H1 (cell line): ENCODE results near the gene UVSSA. TPM values are rescaled to one million over a fixed set of nuclear protein-coding genes. Genes with fewer than 3 reads are reported as not detected.

Source experiments
- CTCF ChIA-PET: fragments of 300-600 bp; sonication (Branson Sonifier 250); formaldehyde crosslinking; loops from one replicate; lab custom pipeline; 2021; ENCODE audit not compliant: partially characterized antibody; lab: Charles Lee
- POLR2A ChIA-PET: fragments of 300-600 bp; sonication (Branson Sonifier 250); formaldehyde crosslinking; loops from one replicate; lab custom pipeline; 2021; ENCODE audit warnings: inconsistent platforms; ENCODE audit not compliant: partially characterized antibody; lab: Charles Lee
- DNase-seq, 2 experiments: peaks; one replicate each; pipeline versions ENCODE4 v3.0.0 to v3.0.0-alpha.2; 2010 to 2022; ENCODE audit warnings: low spot score in 2 of 2, low read depth in 1 of 2, mixed read lengths in 1 of 2
- FAIRE-seq: peaks from 2 replicates; lab custom pipeline; 2011; peaks lifted over from hg19 to GRCh38; lab: Jason Lieb, UNC
- H2AFZ ChIP-seq: 2 replicates; pipeline ENCODE4 v1.8.1; 2012; ENCODE audit warnings: low read length, inconsistent platforms
- H2AK5ac ChIP-seq: 2 replicates; pipeline ENCODE4 v1.6.1; 2013; ENCODE audit warnings: low read depth, low read length
- H2BK120ac ChIP-seq: replicated peaks from 2 replicates; pipeline ENCODE3; 2013; ENCODE audit warnings: low read depth, low read length, inconsistent platforms
- H2BK12ac ChIP-seq: 2 replicates; pipeline ENCODE4 v1.6.1; 2013; ENCODE audit warnings: low read depth, low read length
- H2BK15ac ChIP-seq: 2 replicates; pipeline ENCODE4 v1.6.1; 2013; ENCODE audit warnings: low read length
- H2BK20ac ChIP-seq: 2 replicates; pipeline ENCODE4 v1.6.1; 2013; ENCODE audit warnings: low read length
- H2BK5ac ChIP-seq: 2 replicates; pipeline ENCODE4 v1.6.1; 2013; ENCODE audit warnings: low read depth, low read length
- H3K14ac ChIP-seq: 2 replicates; pipeline ENCODE4 v1.6.1; 2013; ENCODE audit warnings: inconsistent platforms; ENCODE audit not compliant: insufficient read length
- H3K18ac ChIP-seq: 2 replicates; pipeline ENCODE4 v1.6.1; 2013; ENCODE audit warnings: low read length; ENCODE audit errors: extremely low read depth
- H3K23ac ChIP-seq: 2 replicates; pipeline ENCODE4 v1.6.1; 2013; ENCODE audit warnings: inconsistent platforms; ENCODE audit not compliant: insufficient read length
- H3K23me2 ChIP-seq: 2 replicates; pipeline ENCODE4 v1.6.1; 2013; ENCODE audit warnings: low read depth, low read length
- H3K27ac ChIP-seq: 2 replicates; pipeline ENCODE4 v1.6.1; 2011; ENCODE audit warnings: low read depth, low read length, inconsistent platforms
- H3K27me3 ChIP-seq, 4 experiments: replicated peaks in 1 of 4; 1 replicate in 1 of 4; 2 replicates in 3 of 4; pipeline versions ENCODE4 v1.6.1 to v1.8.1; 2011 to 2013; ENCODE audit warnings: low read length in 3 of 4, mild to moderate bottlenecking in 3 of 4, inconsistent platforms in 2 of 4, mixed read lengths in 2 of 4, moderate library complexity in 1 of 4; ENCODE audit not compliant: control insufficient read depth in 3 of 4, insufficient read depth in 3 of 4; ENCODE audit errors: extremely low read depth in 1 of 4
- H3K36me3 ChIP-seq, 4 experiments: 2 replicates each; pipeline versions ENCODE4 v1.6.1 to v1.8.1; 2011 to 2013; ENCODE audit warnings: mild to moderate bottlenecking in 4 of 4, low read length in 3 of 4, moderate library complexity in 2 of 4, control low read depth in 1 of 4, inconsistent platforms in 1 of 4; ENCODE audit not compliant: insufficient read depth in 4 of 4, control insufficient read depth in 2 of 4
- H3K4ac ChIP-seq: replicated peaks from 2 replicates; pipeline ENCODE3; 2013; ENCODE audit warnings: low read length, low read depth, mixed read lengths, inconsistent platforms; ENCODE audit not compliant: insufficient read length
- H3K4me1 ChIP-seq, 4 experiments: replicated peaks in 1 of 4; 1 replicate in 1 of 4; 2 replicates in 3 of 4; pipeline versions ENCODE4 v1.6.1 to v1.8.1; 2011 to 2013; ENCODE audit warnings: low read length in 3 of 4, inconsistent platforms in 2 of 4, mixed read lengths in 1 of 4; ENCODE audit not compliant: insufficient read depth in 4 of 4, control insufficient read depth in 3 of 4
- H3K4me2 ChIP-seq, 2 experiments: 2 replicates each; pipeline versions ENCODE4 v1.6.1 to v1.8.1; 2011 to 2013; ENCODE audit warnings: low read depth in 2 of 2, low read length in 2 of 2, control low read depth in 1 of 2, inconsistent platforms in 1 of 2, mild to moderate bottlenecking in 1 of 2; ENCODE audit not compliant: insufficient read depth in 1 of 2
- H3K4me3 ChIP-seq, 4 experiments: fragments of 200-600, 300-600 bp in 1 of 4; sonication (generic), shearing (Covaris generic), sonication (Bioruptor Twin) in 1 of 4; 2 replicates each; pipeline versions ENCODE4 v1.5.1 to v1.8.1; 2011 to 2016; ENCODE audit warnings: low read length in 4 of 4, low read depth in 3 of 4, control low read depth in 2 of 4, inconsistent platforms in 2 of 4, mild to moderate bottlenecking in 2 of 4, mixed read lengths in 1 of 4, moderate library complexity in 1 of 4; ENCODE audit not compliant: insufficient read depth in 2 of 4; ENCODE audit errors: extremely low read depth in 1 of 4
- H3K56ac ChIP-seq: replicated peaks from 2 replicates; pipeline ENCODE3; 2013; ENCODE audit warnings: low read depth, mild to moderate bottlenecking, mixed read lengths, low read length, inconsistent platforms; ENCODE audit not compliant: insufficient read length
- H3K79me1 ChIP-seq: 2 replicates; pipeline ENCODE4 v1.6.1; 2013; ENCODE audit warnings: low read depth, low read length, control low read depth
- H3K79me2 ChIP-seq, 2 experiments: 2 replicates each; pipeline versions ENCODE4 v1.6.1 to v1.8.1; 2012 to 2013; ENCODE audit warnings: low read length in 2 of 2, mild to moderate bottlenecking in 2 of 2, inconsistent platforms in 1 of 2; ENCODE audit not compliant: insufficient read depth in 2 of 2, control insufficient read depth in 1 of 2
- H3K9ac ChIP-seq, 4 experiments: replicated peaks in 1 of 4; 1 replicate in 1 of 4; 2 replicates in 3 of 4; pipeline versions ENCODE4 v1.6.1 to v1.8.1; 2011 to 2013; ENCODE audit warnings: low read depth in 3 of 4, low read length in 3 of 4, control low read depth in 2 of 4, mild to moderate bottlenecking in 2 of 4, moderate library complexity in 2 of 4, inconsistent platforms in 1 of 4; ENCODE audit errors: extremely low read depth in 1 of 4
- H3K9me3 ChIP-seq, 2 experiments: 2 replicates each; pipeline versions ENCODE4 v1.6.1 to v1.8.1; 2012 to 2013; ENCODE audit warnings: mild to moderate bottlenecking in 2 of 2, moderate library complexity in 2 of 2, control low read depth in 1 of 2, inconsistent platforms in 1 of 2, low read depth in 1 of 2, low read length in 1 of 2, mixed read lengths in 1 of 2; ENCODE audit not compliant: insufficient read depth in 2 of 2
- H4K20me1 ChIP-seq, 2 experiments: replicated peaks in 1 of 2; 2 replicates each; pipeline versions ENCODE3 to v1.8.1; 2011 to 2013; ENCODE audit warnings: inconsistent platforms in 2 of 2, low read length in 2 of 2, mild to moderate bottlenecking in 1 of 2; ENCODE audit not compliant: insufficient read depth in 2 of 2, control insufficient read depth in 1 of 2
- H4K5ac ChIP-seq: 2 replicates; pipeline ENCODE4 v1.6.1; 2013; ENCODE audit warnings: low read length, low read depth, mixed read lengths, inconsistent platforms; ENCODE audit not compliant: insufficient read length
- H4K8ac ChIP-seq: 2 replicates; pipeline ENCODE4 v1.8.0; 2013; ENCODE audit warnings: mild to moderate bottlenecking, moderate library complexity, low read length, inconsistent platforms; ENCODE audit not compliant: insufficient read depth; ENCODE audit errors: extremely low read depth
- H4K91ac ChIP-seq: replicated peaks from 2 replicates; pipeline ENCODE3; 2013; ENCODE audit warnings: low read length, mixed read lengths, inconsistent platforms; ENCODE audit not compliant: insufficient read length
- BRCA1 ChIP-seq: IDR thresholded peaks from 2 replicates; pipeline ENCODE4 v1.6.1; 2012; ENCODE audit warnings: low read depth, low read length, improper control_type of control experiment
- CBX5 ChIP-seq: fragments of 300-800, 300-1000 bp; sonication (generic); IDR thresholded peaks from 2 replicates; pipeline ENCODE4 v1.7.1; 2016; ENCODE audit warnings: antibody characterized with exemption, low read length, low read depth
- CHD1 ChIP-seq: IDR thresholded peaks from 2 replicates; pipeline ENCODE4 v1.6.1; 2012; ENCODE audit warnings: low read depth, low read length, improper control_type of control experiment
- CREB1 ChIP-seq: IDR thresholded peaks from 2 replicates; pipeline ENCODE4 v1.6.1; 2012; ENCODE audit warnings: inconsistent platforms
- E2F6 ChIP-seq: IDR thresholded peaks from 2 replicates; pipeline ENCODE4 v1.6.1; 2012; ENCODE audit warnings: inconsistent platforms
- GABPA ChIP-seq: IDR thresholded peaks from 2 replicates; pipeline ENCODE4 v1.6.1; 2011; ENCODE audit warnings: mild to moderate bottlenecking, low read length, moderate library complexity, borderline replicate concordance; ENCODE audit not compliant: insufficient read depth
- HDAC2 ChIP-seq, 2 experiments: fragments of 300-600 bp in 1 of 2; sonication (generic) in 1 of 2; IDR thresholded peaks; 2 replicates each; pipeline ENCODE4 v1.6.1; 2011 to 2012; ENCODE audit warnings: low read depth in 2 of 2, low read length in 2 of 2, mild to moderate bottlenecking in 2 of 2, moderate library complexity in 2 of 2, borderline replicate concordance in 1 of 2, inconsistent platforms in 1 of 2
- KDM5A ChIP-seq: fragments of 200-600 bp; IDR thresholded peaks from 2 replicates; pipeline ENCODE4 v1.7.1; 2012; ENCODE audit warnings: mild to moderate bottlenecking, low read length, inconsistent platforms, mixed read lengths
- WGBS, 2 experiments: shearing (Covaris generic) in 1 of 2; methylation state at CpG; one replicate each; pipeline versions ENCODE4 v1.1.6 to v1.1.7; 2013 to 2015; ENCODE audit warnings: low lambda C conversion rate in 2 of 2, mixed read lengths in 2 of 2, inconsistent platforms in 1 of 2, low coverage in 1 of 2, missing lambda C conversion rate in 1 of 2; ENCODE audit not compliant: insufficient replicate concordance in 2 of 2, insufficient coverage in 1 of 2, insufficient read length in 1 of 2; ENCODE audit errors: extremely low coverage in 1 of 2, missing lambda C conversion rate in 1 of 2; 5-methylcytosine and 5-hydroxymethylcytosine counted together
- polyA plus RNA-seq, 7 experiments: library from polyadenylated mRNA; depleted of rRNA in 3 of 7; stranded (reverse) in 5 of 7; unstranded in 2 of 7; fragments of >200 nt in 5 of 7; fragments of 200-250 nt in 2 of 7; gene quantifications; 1 replicate in 5 of 7; 2 replicates in 1 of 7; 4 replicates in 1 of 7; pipeline versions ENCODE4 v1.2.1 to v1.2.3, GENCODE V29; 2011 to 2013; ENCODE audit warnings: missing spikeins in 2 of 7, mixed read lengths in 2 of 7
- total RNA-seq: library from RNA; stranded (reverse); fragmentation: NEBNext Ultra II Directional; extraction: Animal tissue kit (Norgen Biotek cat#: 25700); gene quantifications from 2 replicates; pipeline ENCODE4 v1.2.1, GENCODE V29; 2021
- TF ChIP-seq, protein P1 (sequence below): IDR thresholded peaks from 2 replicates; pipeline ENCODE4 v1.6.1; 2011; ENCODE audit warnings: low read length, improper control_type of control experiment

Gene UVSSA
- total and polyA plus RNA-seq, 2 of the 8 experiments (the other 6 are each of a cell fraction or from before 2014, with no cell fraction given): 14.5 to 19.4 TPM

DNA sequence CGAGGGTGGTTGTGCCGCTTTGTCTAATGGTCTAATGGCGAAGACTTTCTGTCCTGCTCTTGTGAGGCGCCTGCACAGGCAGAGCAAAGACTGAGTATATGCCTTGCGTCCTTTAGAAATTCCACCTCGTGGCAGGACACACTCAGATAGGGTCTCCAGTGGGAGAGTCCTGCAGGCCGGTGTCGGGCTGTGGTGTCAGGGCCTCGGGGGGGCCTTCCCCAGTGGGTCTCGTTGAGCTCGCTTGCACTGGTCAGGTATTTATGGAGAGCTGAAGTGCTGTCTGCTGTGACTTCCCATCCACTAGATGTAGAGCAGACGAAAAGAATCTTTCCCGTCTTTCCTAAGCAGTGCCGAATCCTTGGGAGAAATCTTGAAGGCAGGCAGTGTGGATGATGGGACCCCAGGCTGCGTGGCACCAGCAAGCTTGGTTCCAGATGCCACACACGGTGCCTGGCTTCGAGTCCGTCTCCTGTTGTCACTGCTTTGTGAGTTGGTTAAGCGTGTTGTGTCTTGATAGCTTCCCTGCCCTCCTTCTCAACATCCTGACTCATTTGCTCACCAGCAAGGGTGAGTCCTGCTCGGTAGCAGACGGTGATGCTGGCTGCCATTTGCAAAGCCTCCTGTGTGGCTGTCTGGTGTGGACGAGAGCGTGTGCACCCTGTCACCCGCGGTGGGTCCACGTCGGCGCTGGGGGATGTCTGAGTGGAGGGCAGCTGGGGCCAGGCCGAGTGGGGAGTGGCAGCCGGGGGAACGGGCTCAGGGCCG is 36.8 kb upstream of the UVSSA start:
- DNase-seq (no peak), FAIRE-seq (no peak)
- Histone ChIP-seq H3K79me1 (peaks cover 37% of the 10 kb centered on the region), H3K4ac (peak overlapping the region; percentile 76), H3K36me3 (peaks cover 11 to 28% (median 20%) of the 10 kb centered on the region in 4 experiments), H4K5ac (no peak overlapping the region), H2BK12ac (no peak overlapping the region), H2BK5ac (0 out of 2 replicates have a peak overlapping the region, but pooled peaks have one; percentile 44), H4K8ac (no peak overlapping the region), H3K18ac (no peak overlapping the region), H3K27me3 (no peaks in the 10 kb centered on the region), H3K9me3 (no peaks in the 10 kb centered on the region), H2AFZ (no peak overlapping the region), H3K23ac (no peak overlapping the region), H3K23me2 (peaks cover 3% of the 10 kb centered on the region; the same call in 1 of the 2 replicates), H3K79me2 (peaks cover 7 to 78% of the 10 kb centered on the region in 2 experiments; a peak in 3 of 4 replicates), H3K56ac (no peak overlapping the region), H2AK5ac (peak overlapping the region; percentile 25; the same call in 1 of the 2 replicates), H3K4me3 (peak overlapping the region in 3 of 4 experiments; percentile 40 to 51 (median 50); a peak in 6 of 8 replicates), H4K91ac (no peak overlapping the region), H4K20me1 (peaks cover 21 to 47% of the 10 kb centered on the region in 2 experiments), H3K4me1 (peaks cover 2 to 11% (median 3%) of the 10 kb centered on the region in 4 experiments; a peak in 4 of 7 replicates), H2BK120ac (no peak overlapping the region), H3K4me2 (peak overlapping the region; percentile 66 to 67), H3K9ac (peak overlapping the region in 1 of 4 experiments; percentile 42; a peak in 1 of 7 replicates), H2BK20ac (no peak overlapping the region), H3K27ac (peak overlapping the region; percentile 43; the same call in 1 of the 2 replicates), H2BK15ac (no peak overlapping the region), H3K14ac (no peak overlapping the region)
- POLR2A ChIA-PET: interaction anchor here (1.2 to 2.0 kb wide), 6 partner anchors 8 to 63 kb away, joined by 4 to 13 read pairs (median 6); partner anchors contain the start of gene MAEA
- 93% methylated on average over 27 of the region's 32 CpGs; no CpG with 5 or more reads in 1 of the 2 experiments for whole genome bisulfite sequencing, 2 experiments
- CTCF ChIA-PET: interaction anchor here (0.6 to 2.3 kb wide), 7 partner anchors 8 to 333 kb away, joined by 3 to 10 read pairs (median 4); no protein-coding TSS in a partner anchor
- TF ChIP-seq, protein P1, sequence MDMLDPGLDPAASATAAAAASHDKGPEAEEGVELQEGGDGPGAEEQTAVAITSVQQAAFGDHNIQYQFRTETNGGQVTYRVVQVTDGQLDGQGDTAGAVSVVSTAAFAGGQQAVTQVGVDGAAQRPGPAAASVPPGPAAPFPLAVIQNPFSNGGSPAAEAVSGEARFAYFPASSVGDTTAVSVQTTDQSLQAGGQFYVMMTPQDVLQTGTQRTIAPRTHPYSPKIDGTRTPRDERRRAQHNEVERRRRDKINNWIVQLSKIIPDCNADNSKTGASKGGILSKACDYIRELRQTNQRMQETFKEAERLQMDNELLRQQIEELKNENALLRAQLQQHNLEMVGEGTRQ: no peak
- TF ChIP-seq E2F6 (no peak), CREB1 (no peak), BRCA1 (no peak), CHD1 (no peak), HDAC2 (IDR thresholded peaks at IDR 0.05; ENCODE audit: borderline replicate concordance in 1 of 2, low read depth in 2 of 2, low read length in 2 of 2) (no peak), CBX5 (no peak), GABPA (no peak), KDM5A (no peak)
